Panc1 (cell line): ENCODE data around the gene SLC4A8. TPM values are rescaled to one million over a fixed set of nuclear protein-coding genes. Genes with fewer than 3 reads are reported as not detected.

Source experiments
- ATAC-seq: fragments of 200-7000 bp; cut with Tn5 transposase; 2 replicates; pipeline ENCODE4 v1.9.1; 2020; ENCODE audit warnings: mild to moderate bottlenecking, moderate library complexity
- BruUV-seq: library from RNA; stranded (reverse); fragments of 400-500 nt; replicated peaks from 2 replicates; lab custom pipeline; 2021; lab: Mats Ljungman, UMichigan
- CTCF ChIA-PET: fragments of 300-600 bp; sonication (Branson Sonifier 250); formaldehyde crosslinking; loops from one replicate; lab custom pipeline; 2022; ENCODE audit warnings: antibody characterized with exemption; lab: Charles Lee
- POLR2A ChIA-PET: fragments of 300-600 bp; sonication (Branson Sonifier 250); formaldehyde crosslinking; loops from one replicate; lab custom pipeline; 2022; ENCODE audit warnings: antibody characterized with exemption; lab: Charles Lee
- DNase-seq: peaks from one replicate; pipeline ENCODE4 v3.0.0-alpha.2; 2010; ENCODE audit warnings: low read depth, low spot score
- H3K27ac ChIP-seq: 2 replicates; pipeline ENCODE4 v1.5.1; 2011; ENCODE audit warnings: mild to moderate bottlenecking, low read length, inconsistent platforms
- H3K27me3 ChIP-seq: fragments of 200-500 bp; sonication (Bioruptor generic); 2 replicates; pipeline ENCODE4 v1.6.0; 2014; ENCODE audit warnings: low read length, inconsistent platforms; ENCODE audit not compliant: control insufficient read depth, insufficient read depth
- H3K36me3 ChIP-seq: fragments of 200-500 bp; sonication (Bioruptor generic); 2 replicates; pipeline ENCODE4 v1.5.1; 2014; ENCODE audit warnings: inconsistent platforms, mild to moderate bottlenecking, low read length, moderate library complexity; ENCODE audit not compliant: control insufficient read depth, insufficient read depth
- H3K4me1 ChIP-seq: 2 replicates; pipeline ENCODE4 v1.5.1; 2011; ENCODE audit warnings: inconsistent platforms, mild to moderate bottlenecking, low read length, moderate library complexity; ENCODE audit not compliant: control insufficient read depth, insufficient read depth
- H3K4me3 ChIP-seq, 2 experiments: 2 replicates each; pipeline ENCODE4 v1.5.1; 2011 to 2012; ENCODE audit warnings: low read depth in 2 of 2, low read length in 2 of 2, mild to moderate bottlenecking in 2 of 2, inconsistent platforms in 1 of 2, moderate library complexity in 1 of 2
- H3K9me3 ChIP-seq: fragments of 200-500 bp; sonication (Bioruptor generic); 2 replicates; pipeline ENCODE4 v1.5.1; 2014; ENCODE audit warnings: low read depth, mild to moderate bottlenecking, inconsistent platforms, low read length, moderate library complexity; ENCODE audit not compliant: control insufficient read depth, insufficient read depth
- POLR2AphosphoS5 ChIP-seq: IDR thresholded peaks from 2 replicates; pipeline ENCODE4 v1.6.1; 2012; ENCODE audit warnings: mild to moderate bottlenecking, low read depth, low read length, moderate library complexity
- SIN3A ChIP-seq: IDR thresholded peaks from 2 replicates; pipeline ENCODE4 v1.6.1; 2012; ENCODE audit warnings: low read depth, mild to moderate bottlenecking, low read length, moderate library complexity, borderline replicate concordance; ENCODE audit not compliant: insufficient read depth
- TCF7L2 ChIP-seq: IDR thresholded peaks from 2 replicates; pipeline ENCODE4 v1.6.1; 2011; ENCODE audit warnings: mild to moderate bottlenecking, low read depth, low read length, inconsistent platforms
- in situ Hi-C: cut with HindIII; loops from 2 replicates; pipeline ENCODE4 v1.10.0; 2016; ENCODE audit warnings: low sequenced_read_pairs, low pct_unique_long_range_greater_than_20kb
- intact Hi-C: fragments of 100-400 bp; cut with micrococcal nuclease; formaldehyde crosslinking; loops from one replicate; pipeline ENCODE4 v1.10.0; 2022; ENCODE audit not compliant: unreplicated experiment
- total RNA-seq: library from RNA; stranded (reverse); gene quantifications from one replicate; pipeline ENCODE4 v1.2.1, GENCODE V29; 2021; ENCODE audit not compliant: unreplicated experiment
- TF ChIP-seq, protein P1 (sequence below): fragments of 450-650 bp; IDR thresholded peaks from 2 replicates; pipeline ENCODE4 v1.5.1; 2017; ENCODE audit warnings: mild to moderate bottlenecking
- TF ChIP-seq, protein P2 (sequence below), 2 experiments: IDR thresholded peaks; 2 replicates each; pipeline ENCODE4 v1.6.1; 2011 to 2012; ENCODE audit warnings: low read depth in 2 of 2, control low read depth in 1 of 2, low read length in 1 of 2, mild to moderate bottlenecking in 1 of 2, moderate library complexity in 1 of 2; ENCODE audit not compliant: insufficient read depth in 1 of 2

SLC4A8 gene
- total RNA-seq, 1 experiment from 2014 or later: 18.8 TPM

DNA sequence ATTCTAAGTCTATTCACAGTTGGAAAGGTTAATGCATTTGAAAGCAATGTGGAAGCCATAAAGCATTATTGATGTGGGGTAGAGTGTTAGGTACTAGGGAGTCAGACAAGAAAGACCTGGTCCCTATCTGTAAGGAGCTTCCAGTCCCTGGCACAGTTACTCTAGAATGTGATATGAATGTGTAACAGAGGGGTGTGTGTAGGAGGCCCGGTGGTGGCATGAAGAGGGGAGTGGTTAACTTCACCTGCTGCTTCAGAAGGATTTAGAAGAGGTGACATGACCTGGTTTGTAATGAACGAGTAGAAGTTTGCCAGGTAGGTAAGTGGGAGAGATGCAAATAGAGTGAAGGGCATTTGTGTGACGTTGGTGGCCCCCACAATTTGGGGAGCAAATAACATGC, 18.3 kb upstream of the SLC4A8 start:
- Histone ChIP-seq H3K27ac (no peak overlapping the region), H3K4me3 (no peak overlapping the region), H3K9me3 (no peaks in the 10 kb centered on the region), H3K36me3 (no peaks in the 10 kb centered on the region), H3K27me3 (no peaks in the 10 kb centered on the region), H3K4me1 (no peaks in the 10 kb centered on the region)
- BruUV-seq: no TSS peak
- intact Hi-C loops (no loop called here), in situ Hi-C loops (no loop called here)
- DNase-seq (no peak), ATAC-seq (no peak)
- no peak for TF ChIP-seq TCF7L2
- POLR2A ChIA-PET: no interaction called here
- CTCF ChIA-PET: no interaction called here

DNA sequence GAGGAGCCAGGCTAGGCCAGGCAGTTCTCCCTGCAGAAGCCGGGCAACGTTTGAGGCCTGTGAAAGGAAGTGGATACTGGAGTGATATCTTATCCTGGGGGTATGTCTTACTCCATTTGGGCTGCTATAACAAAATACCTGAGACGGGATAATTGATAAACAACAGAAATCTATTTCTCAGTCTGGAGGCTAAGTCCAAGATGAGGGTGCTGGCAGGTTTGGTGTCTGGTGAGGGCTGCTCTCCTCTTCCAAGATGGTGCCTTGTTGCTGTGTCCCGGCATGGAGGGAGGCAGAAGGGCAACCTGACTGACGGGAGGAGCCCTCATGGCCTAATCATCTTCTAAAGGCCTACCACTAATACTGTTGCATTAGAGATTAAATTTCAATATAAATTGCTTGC, 17.8 kb upstream of the SLC4A8 start:
- ATAC-seq: no peak
- in situ Hi-C loops: no loop called here
- H3K4me1 ChIP-seq: no peaks in the 10 kb centered on the region

DNA sequence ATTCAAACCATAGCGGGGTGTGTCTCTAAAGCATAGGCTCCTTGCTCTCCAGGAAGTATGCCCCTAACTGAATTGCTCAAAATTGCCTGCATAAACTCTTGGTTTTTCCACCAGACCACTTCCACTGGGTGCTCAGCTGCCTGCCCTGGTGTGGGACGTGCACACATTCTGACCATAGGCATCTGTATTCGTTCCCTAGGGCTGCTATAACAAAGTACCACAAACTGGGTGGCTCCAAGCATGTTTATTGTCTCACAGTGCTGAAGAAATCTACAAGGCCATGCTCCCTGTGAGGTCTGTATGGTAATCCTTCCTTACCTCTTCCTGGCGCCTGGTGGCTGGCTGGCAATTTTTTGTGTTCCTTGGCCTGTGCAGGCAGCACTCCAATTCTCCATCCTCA, 17.0 kb upstream of the SLC4A8 start:
- ATAC-seq: no peak
- Histone ChIP-seq H3K27me3 (no peaks in the 10 kb centered on the region), H3K36me3 (no peaks in the 10 kb centered on the region), H3K9me3 (no peaks in the 10 kb centered on the region), H3K4me3 (no peak overlapping the region), H3K4me1 (no peaks in the 10 kb centered on the region), H3K27ac (no peak overlapping the region)
- POLR2A ChIA-PET: no interaction called here
- BruUV-seq: no TSS peak
- DNase-seq: no peak
- intact Hi-C loops: no loop called here
- TF ChIP-seq, protein P1, sequence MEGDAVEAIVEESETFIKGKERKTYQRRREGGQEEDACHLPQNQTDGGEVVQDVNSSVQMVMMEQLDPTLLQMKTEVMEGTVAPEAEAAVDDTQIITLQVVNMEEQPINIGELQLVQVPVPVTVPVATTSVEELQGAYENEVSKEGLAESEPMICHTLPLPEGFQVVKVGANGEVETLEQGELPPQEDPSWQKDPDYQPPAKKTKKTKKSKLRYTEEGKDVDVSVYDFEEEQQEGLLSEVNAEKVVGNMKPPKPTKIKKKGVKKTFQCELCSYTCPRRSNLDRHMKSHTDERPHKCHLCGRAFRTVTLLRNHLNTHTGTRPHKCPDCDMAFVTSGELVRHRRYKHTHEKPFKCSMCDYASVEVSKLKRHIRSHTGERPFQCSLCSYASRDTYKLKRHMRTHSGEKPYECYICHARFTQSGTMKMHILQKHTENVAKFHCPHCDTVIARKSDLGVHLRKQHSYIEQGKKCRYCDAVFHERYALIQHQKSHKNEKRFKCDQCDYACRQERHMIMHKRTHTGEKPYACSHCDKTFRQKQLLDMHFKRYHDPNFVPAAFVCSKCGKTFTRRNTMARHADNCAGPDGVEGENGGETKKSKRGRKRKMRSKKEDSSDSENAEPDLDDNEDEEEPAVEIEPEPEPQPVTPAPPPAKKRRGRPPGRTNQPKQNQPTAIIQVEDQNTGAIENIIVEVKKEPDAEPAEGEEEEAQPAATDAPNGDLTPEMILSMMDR: no peak
- TF ChIP-seq, protein P2, sequence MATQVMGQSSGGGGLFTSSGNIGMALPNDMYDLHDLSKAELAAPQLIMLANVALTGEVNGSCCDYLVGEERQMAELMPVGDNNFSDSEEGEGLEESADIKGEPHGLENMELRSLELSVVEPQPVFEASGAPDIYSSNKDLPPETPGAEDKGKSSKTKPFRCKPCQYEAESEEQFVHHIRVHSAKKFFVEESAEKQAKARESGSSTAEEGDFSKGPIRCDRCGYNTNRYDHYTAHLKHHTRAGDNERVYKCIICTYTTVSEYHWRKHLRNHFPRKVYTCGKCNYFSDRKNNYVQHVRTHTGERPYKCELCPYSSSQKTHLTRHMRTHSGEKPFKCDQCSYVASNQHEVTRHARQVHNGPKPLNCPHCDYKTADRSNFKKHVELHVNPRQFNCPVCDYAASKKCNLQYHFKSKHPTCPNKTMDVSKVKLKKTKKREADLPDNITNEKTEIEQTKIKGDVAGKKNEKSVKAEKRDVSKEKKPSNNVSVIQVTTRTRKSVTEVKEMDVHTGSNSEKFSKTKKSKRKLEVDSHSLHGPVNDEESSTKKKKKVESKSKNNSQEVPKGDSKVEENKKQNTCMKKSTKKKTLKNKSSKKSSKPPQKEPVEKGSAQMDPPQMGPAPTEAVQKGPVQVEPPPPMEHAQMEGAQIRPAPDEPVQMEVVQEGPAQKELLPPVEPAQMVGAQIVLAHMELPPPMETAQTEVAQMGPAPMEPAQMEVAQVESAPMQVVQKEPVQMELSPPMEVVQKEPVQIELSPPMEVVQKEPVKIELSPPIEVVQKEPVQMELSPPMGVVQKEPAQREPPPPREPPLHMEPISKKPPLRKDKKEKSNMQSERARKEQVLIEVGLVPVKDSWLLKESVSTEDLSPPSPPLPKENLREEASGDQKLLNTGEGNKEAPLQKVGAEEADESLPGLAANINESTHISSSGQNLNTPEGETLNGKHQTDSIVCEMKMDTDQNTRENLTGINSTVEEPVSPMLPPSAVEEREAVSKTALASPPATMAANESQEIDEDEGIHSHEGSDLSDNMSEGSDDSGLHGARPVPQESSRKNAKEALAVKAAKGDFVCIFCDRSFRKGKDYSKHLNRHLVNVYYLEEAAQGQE (IDR thresholded peaks at IDR 0.05; ENCODE audit: insufficient read depth in 1 of 2, low read depth in 2 of 2, low read length in 1 of 2): no peak
- no peak for TF ChIP-seq POLR2AphosphoS5
- no peak for TF ChIP-seq TCF7L2
- TF ChIP-seq SIN3A: no peak
- CTCF ChIA-PET: no interaction called here
- in situ Hi-C loops: no loop called here

More for the DNA sequence above, 17.8 kb upstream of the SLC4A8 start:
- H3K36me3 ChIP-seq: no peaks in the 10 kb centered on the region
- H3K27me3 ChIP-seq: no peaks in the 10 kb centered on the region
- POLR2A ChIA-PET: no interaction called here
- TF ChIP-seq, protein P1: no peak
- TF ChIP-seq POLR2AphosphoS5 (no peak), TCF7L2 (no peak), SIN3A (no peak)
- TF ChIP-seq, protein P2 (IDR thresholded peaks at IDR 0.05; ENCODE audit: insufficient read depth in 1 of 2, low read depth in 2 of 2, low read length in 1 of 2): no peak
- no peaks in the 10 kb centered on the region for H3K9me3 ChIP-seq
- no peak overlapping the region for H3K4me3 ChIP-seq
- H3K27ac ChIP-seq: no peak overlapping the region
- intact Hi-C loops: no loop called here
- no peak for DNase-seq
- no TSS peak for BruUV-seq
- CTCF ChIA-PET: no interaction called here
